ENCODE measurements around the gene PDE6B.

GRCh38 chr4:602559-602942 is 22.8 kb upstream of the PDE6B start:
- TF ChIP-seq EP300 (IDR thresholded peaks at IDR 0.05) (no peak), CTCF (IDR thresholded peaks at IDR 0.05) (no peak), POLR2AphosphoS5 (IDR thresholded peaks at IDR 0.05) (no peak), POLR2A (IDR thresholded peaks at IDR 0.05; ENCODE audit: low read depth) (no peak)

Data from esophagus muscularis mucosa (tissue), 4 donors.